Activated T-cell treated with anti-CD3 and anti-CD28 coated beads for 4 hours (primary cell): Measurements from ENCODE around the gene MYLK3.

Source experiments
- DNase-seq: peaks from one replicate; pipeline ENCODE4 v3.0.0-alpha.2; 2020

Gene MYLK3

DNA sequence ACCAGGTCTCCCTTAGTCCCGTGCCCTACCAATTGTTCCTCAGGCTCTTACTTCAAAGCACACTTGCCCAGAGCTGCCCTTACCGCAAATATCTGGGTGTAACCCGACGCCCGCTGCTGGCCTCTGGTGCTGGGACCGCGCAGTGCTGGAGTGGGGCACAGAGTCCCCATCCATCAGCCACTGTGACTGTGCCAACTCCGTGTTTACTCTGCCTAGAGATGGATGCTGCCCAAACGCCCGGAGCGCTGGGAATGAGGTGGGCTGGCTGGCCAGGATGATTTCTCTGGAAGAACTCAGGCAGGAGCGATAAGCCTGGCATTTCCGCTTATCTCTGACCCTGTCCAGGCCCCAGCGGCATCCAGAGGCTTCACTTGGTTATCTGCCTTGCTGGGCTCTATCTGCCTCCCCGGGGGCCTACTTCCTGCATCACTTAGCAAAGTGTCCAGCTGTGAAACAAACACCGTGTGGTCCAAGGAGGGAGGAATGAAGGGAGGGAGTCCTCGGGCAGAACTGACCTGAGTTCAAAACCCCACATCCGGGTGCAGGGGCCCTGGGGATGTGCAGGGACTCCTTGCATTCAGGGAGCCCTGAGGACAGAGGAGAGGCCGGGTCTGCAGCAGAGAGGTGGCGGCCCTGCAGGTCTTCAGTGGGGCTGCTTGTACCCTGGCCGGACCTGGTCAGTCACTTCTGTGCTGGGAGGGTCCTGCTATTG lies 9.4 kb upstream of the MYLK3 start:
- no peak for DNase-seq

DNA sequence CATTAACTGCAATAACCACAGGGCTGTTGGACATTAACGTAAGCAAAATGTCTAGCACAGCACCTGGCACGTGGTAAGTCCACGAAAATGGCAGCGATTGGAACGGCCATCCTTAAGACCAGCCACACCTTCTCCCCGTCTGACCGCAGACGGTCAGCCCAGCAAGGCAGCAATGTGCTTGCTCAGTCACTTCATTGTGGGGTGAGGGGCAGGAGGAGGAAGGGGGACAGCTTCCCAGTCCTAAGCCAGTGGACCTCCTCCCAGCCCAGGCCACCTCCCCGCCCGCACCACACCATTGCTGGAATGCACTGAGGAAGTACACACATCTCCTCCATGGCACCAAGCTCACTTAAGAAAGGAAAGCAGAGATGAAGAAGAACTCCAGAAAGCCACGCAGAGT lies 8.6 kb upstream of the MYLK3 start:
- no peak for DNase-seq

- DNase-seq, result no peak
Measured at GRCh38 chr16:46753015-46753414, 4.9 kb upstream of the MYLK3 start.

- no peak for DNase-seq
Measured at GRCh38 chr16:46751381-46751780, 3.2 kb upstream of the MYLK3 start.

- no peak for DNase-seq
Measured at GRCh38 chr16:46748775-46749705, 896 bp upstream of the MYLK3 start.

DNA sequence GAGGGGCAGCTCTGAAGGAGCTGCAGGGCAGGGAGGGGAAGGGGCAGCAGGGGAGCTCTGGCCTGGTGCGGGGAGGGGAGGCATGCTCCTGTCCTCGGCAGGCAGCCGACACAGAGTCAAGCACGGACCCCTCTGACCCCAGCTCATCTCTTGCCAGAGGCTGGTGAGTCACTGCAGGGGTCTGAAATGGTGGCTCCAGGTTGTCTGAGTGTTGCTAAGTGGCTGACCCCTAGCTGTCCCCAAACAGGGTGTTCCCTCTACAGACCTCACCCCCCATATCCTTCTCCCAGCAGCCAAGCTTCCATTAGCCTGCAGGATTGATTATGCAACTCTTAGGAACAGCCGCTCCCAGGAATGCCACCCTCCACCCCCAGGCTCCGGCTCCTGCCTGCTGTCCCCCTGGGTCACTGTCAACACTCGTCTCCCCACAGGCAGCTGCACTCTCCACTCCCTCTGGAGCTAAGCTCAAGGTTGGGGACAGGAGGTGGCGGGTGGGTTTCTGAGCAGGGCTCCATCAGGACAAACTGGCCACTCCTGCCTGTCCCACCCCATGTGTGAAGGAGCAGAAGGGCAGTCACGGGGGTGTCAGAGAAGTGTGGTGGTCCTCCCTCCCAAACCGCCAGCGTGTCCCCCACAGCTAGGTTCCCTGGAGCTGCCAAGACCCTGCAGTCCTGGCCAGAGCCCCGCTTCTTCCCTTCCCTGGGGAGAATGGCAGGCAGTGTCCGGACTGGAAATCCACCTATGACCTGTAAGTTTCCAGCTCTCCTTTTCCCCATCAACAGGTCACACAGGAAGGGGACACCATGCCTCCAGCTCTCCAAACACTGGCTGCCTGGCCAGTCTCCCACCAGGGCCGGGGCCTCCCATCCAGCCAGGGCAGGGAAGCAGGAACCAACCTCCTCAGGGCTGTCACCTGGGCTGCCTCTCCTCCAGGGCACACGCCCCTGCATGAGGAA lies 1.0 kb downstream of the MYLK3 start:
- DNase-seq, result no peak

GRCh38 chr16:46745617-46746016 lies 2.5 kb downstream of the MYLK3 start:
- DNase-seq, result no peak

DNA sequence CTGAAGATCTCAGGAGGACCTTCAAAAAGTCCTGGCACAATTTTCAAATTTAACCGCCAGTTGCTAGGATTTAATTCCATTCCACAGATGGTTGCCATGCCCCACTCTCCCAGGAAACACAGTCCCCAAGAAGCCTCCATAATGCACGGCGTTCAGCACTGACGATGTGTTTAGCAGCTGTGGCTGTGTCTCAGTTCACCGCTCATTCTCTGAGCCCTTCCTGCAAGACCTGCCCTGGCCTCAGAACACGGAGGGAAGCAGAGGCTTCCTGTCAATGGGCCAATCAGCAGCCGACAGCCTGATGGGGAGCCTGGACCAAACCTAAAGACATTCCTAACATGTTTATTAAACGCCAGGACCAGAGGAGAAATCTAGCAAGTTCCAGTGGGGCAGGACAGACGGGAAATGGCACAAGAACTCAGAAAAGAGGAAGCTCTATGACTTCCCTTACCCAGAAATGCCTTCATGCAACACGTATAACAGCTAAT lies 4.9 kb downstream of the MYLK3 start:
- DNase-seq, result no peak

- DNase-seq, result no peak
Measured at GRCh38 chr16:46739934-46740333, 8.2 kb downstream of the MYLK3 start.

- DNase-seq, result no peak
Measured at GRCh38 chr16:46737621-46738214, 10.4 kb downstream of the MYLK3 start.

- no peak for DNase-seq
Measured at GRCh38 chr16:46736695-46737094, 11.4 kb downstream of the MYLK3 start.

GRCh38 chr16:46733319-46733830 lies 14.8 kb downstream of the MYLK3 start:
- no peak for DNase-seq

DNA sequence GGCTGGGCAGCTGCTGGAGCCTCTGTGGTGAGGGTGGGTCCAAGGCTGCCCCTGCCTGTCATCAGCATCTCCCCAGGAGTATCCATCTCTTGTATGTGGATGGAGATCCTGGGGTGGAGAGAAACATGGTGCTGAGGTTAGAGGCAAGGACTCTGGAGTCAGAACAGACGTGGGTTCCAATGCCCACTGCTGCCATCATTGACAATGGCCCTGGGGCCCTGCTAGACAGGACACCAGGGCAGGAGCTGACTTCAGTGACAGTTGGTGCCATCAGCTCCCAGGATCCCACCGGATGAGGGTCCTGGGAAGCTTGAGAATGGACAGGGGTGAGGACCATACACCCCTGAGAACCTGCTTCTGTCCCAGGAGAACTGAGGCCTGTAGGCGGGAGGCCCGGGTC lies 15.6 kb downstream of the MYLK3 start:
- no peak for DNase-seq

DNA sequence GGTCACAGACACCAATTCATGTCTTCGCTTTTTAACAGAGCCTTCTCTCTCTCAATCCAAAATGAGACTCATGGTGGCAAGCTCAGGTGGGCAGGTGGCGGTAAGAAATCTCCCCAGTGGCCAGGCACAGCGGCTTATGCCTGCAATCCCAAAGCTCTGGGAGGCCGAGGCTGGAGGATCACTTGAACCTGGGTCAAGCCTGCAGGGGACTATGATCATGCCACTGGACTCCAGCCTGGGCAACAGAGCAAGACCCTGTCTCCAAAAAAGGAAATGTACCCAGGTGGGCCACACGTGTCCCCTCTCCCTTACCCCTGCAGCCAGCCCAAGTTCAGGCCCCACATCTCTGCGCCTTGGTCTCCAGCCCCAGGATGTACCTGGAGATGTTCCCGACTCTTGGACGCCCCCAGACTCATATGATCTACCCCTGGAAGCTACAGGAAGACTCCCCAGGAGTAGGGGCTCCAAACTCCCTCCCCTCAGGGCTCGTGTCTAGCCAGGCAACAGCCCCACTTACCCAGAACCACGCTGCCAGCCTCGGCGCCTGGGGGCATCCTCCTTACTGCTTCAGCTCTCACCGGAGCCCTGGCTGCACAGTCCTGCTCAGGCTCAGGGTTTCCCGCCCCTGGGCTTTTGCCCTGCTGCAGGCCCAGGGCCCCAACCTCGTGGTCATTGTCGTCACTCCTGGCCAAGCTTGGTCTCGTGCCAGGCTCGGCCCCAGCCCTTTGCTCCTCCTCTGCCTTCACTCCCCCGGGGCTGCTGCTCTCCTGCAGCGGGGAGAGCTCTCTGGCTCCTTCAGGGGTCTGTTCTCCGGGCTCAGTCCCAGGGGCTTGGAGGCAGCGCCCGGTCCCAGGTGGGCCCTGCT lies 16.2 kb downstream of the MYLK3 start:
- no peak for DNase-seq

DNA sequence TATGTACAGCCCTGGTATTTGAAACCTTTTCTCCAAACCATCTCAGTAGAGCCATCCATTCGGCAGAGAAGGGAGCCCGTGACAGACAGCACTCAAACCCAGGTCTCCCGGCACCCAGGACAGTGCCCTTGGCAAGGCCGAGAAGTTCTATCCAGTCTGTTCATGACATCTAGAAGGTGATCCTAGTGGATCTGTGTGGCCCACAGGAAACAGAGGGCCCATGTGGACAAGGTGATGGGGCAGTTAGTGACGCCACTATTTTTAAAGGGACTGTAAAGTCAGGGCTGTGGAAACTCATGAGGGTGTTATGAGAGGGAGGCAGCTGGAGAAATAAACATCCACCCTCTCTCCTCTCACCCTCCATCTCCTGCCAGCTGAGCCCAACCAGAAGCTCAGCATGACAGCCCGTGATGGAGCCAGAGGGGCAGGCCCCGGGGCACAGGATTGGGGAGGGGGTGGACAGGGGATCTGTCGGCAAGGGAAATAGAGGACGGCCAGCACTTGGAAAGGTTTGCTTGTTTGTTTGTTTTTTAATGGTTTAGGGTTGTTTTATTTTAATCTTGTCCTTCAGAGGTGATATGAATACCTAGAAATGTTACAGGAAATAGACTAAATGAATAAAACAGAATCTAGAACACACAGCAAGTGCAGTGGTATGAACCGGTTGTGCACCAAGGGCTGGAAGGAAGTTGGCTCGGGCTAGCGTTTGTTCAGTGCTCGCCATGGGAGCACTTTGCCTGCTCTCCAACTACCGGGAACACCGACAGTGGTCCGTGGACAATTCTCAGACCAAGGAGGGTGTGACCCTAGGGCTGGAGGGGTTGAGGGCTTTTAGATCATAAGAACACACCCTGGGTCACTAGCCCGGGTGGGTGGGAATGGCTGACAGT lies 17.1 kb downstream of the MYLK3 start:
- DNase-seq, result no peak

DNA sequence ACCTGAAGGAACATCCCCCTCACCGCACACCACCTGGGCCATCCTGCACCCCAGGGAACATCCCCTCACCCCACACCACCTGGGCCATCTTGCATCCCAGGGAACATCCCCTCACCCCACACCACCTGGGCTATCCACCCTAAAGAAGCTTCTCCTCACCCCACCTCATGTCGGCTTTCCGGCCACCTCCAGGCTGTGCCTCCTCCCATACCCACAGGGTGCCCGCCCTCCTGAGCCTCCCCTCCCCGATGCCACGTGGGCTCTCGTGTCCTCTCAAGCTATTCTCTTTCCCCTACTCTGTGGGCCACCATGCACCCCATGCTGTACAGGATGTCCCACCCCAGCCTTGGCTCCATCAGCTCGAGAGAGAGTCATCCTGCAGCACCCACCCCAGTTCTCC lies 18.0 kb downstream of the MYLK3 start:
- DNase-seq, result no peak

- no peak for DNase-seq
Measured at GRCh38 chr16:46729326-46729995, 18.7 kb downstream of the MYLK3 start.

DNA sequence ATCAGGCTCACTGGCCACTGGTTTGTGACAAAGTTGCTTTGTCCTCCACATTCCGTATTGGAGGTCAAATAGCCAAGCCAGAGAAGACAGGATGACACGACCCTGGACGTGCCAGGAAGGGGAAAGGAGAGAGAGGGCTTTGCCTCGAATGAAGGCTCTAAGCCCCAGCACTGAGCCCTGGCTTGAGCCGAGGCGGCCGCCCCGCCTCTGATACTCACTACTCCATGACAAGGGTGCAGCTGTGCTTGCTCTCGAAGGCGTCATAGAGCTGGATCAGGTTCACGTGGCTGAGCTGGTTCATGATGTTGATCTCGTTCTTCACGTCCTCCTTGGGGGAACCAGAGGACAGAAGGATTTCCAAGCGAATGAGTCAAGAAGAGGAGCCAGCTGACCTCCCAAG lies 19.3 kb downstream of the MYLK3 start:
- no peak for DNase-seq

DNA sequence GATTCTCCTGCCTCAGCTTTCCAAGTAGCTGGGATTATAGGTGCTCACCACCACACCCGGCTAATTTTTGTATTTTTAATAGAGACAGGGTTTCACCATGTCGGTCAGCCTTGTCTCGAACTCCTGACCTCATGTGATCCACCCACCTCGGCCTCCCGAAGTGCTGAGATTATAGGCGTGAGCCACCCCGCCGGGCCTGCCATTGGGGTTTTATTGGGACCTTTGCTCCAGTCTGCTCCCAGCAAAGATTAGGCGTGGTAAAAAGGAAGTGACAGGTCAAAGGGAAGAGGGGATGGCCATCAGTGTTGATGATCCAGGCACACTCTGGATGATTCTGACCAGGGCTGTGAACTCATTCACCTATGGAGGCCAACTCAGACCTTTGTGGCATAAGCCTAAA lies 20.5 kb downstream of the MYLK3 start:
- no peak for DNase-seq

GRCh38 chr16:46727184-46727583 lies 21.0 kb downstream of the MYLK3 start:
- DNase-seq, result no peak
